Body of pancreas (tissue), 4 donors: ENCODE results near the gene ITPK1.

ENCODE experiments used
- POLR2A ChIP-seq, 3 donors: fragments of 450-650 bp; IDR thresholded peaks; one replicate each; pipeline ENCODE4 v1.6.1; 2016; ENCODE audit warnings: antibody characterized with exemption in 3 of 3, mild to moderate bottlenecking in 2 of 3
- TF ChIP-seq, protein P1 (sequence below), 7 experiments: fragments of 450-650 bp in 4 of 7; fragments of 200-600 bp in 3 of 7; sonication (generic) in 3 of 7; IDR thresholded peaks; one replicate each; pipeline ENCODE4 v1.5.1; 2016 to 2019; ENCODE audit warnings: antibody characterized with exemption in 7 of 7

DNA sequence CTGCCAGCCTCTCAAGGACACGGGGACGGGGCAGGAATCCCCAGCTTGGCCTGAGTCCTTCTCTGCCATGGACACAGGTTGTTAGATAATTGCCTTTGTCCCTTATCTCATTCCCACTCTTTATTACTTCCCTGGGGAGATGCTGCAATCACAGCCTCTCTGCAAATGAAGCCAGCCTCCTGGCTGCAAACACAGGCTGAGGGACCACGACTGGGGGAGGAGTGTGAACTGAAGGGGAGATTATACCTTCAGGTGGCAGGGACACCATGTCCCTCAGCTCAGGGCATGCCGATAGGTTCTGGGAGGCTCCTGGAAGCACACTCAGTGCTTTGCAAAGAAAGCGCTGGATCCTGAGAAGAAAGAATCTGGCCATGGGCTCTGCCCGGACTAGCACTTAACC, 208.9 kb downstream of the ITPK1 start:
- TF ChIP-seq, protein P1, sequence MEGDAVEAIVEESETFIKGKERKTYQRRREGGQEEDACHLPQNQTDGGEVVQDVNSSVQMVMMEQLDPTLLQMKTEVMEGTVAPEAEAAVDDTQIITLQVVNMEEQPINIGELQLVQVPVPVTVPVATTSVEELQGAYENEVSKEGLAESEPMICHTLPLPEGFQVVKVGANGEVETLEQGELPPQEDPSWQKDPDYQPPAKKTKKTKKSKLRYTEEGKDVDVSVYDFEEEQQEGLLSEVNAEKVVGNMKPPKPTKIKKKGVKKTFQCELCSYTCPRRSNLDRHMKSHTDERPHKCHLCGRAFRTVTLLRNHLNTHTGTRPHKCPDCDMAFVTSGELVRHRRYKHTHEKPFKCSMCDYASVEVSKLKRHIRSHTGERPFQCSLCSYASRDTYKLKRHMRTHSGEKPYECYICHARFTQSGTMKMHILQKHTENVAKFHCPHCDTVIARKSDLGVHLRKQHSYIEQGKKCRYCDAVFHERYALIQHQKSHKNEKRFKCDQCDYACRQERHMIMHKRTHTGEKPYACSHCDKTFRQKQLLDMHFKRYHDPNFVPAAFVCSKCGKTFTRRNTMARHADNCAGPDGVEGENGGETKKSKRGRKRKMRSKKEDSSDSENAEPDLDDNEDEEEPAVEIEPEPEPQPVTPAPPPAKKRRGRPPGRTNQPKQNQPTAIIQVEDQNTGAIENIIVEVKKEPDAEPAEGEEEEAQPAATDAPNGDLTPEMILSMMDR (IDR thresholded peaks at IDR 0.05) = no peak
- no peak for TF ChIP-seq POLR2A (IDR thresholded peaks at IDR 0.05)
